Muscle layer of duodenum (tissue), 2 donors: Measurements from ENCODE around the gene NFKBIA.

Experiments
- H3K27ac ChIP-seq: one replicate; pipeline ENCODE4 v1.7.0; 2013; ENCODE audit warnings: mild to moderate bottlenecking, low read length
- H3K27me3 ChIP-seq: one replicate; pipeline ENCODE4 v1.7.0; 2013; ENCODE audit warnings: low read depth, mild to moderate bottlenecking, control low read depth, low read length
- H3K36me3 ChIP-seq, 2 donors: one replicate each; pipeline ENCODE4 v1.7.0; 2013; ENCODE audit warnings: low read length in 2 of 2, control low read depth in 1 of 2, mild to moderate bottlenecking in 1 of 2; ENCODE audit not compliant: insufficient read depth in 2 of 2, control insufficient read depth in 1 of 2
- H3K4me1 ChIP-seq, 2 donors: one replicate each; pipeline ENCODE4 v1.7.0; 2013; ENCODE audit warnings: low read length in 2 of 2, mild to moderate bottlenecking in 2 of 2, control low read depth in 1 of 2, moderate library complexity in 1 of 2; ENCODE audit not compliant: insufficient read depth in 2 of 2, control insufficient read depth in 1 of 2
- H3K4me3 ChIP-seq, 2 donors: one replicate each; pipeline ENCODE4 v1.7.0; 2013; ENCODE audit warnings: low read length in 2 of 2, low read depth in 1 of 2, mild to moderate bottlenecking in 1 of 2
- H3K9me3 ChIP-seq, 2 donors: one replicate each; pipeline ENCODE4 v1.7.0; 2013; ENCODE audit warnings: low read length in 2 of 2, control low read depth in 1 of 2, mild to moderate bottlenecking in 1 of 2; ENCODE audit not compliant: control insufficient read depth in 1 of 2
- donor health status: healthy.

NFKBIA gene

GRCh38 chr14:35406506-35407305 lies 2.2 kb upstream of the NFKBIA start:
- H3K27ac ChIP-seq, result no peak overlapping the region
- peaks cover 15 to 19% of the 10 kb centered on the region in 2 donors for H3K36me3 ChIP-seq
- H3K9me3 ChIP-seq, result no peaks in the 10 kb centered on the region
- H3K4me1 ChIP-seq, result peaks cover 20 to 29% of the 10 kb centered on the region in 2 donors
- H3K4me3 ChIP-seq, result no peak overlapping the region
- no peaks in the 10 kb centered on the region for H3K27me3 ChIP-seq

- H3K4me1 ChIP-seq, result peaks cover 25 to 35% of the 10 kb centered on the region in 2 donors
- no peaks in the 10 kb centered on the region for H3K27me3 ChIP-seq
- H3K4me3 ChIP-seq, result peak overlapping the region in 1 of 2 donors; percentile 81
- peaks cover 18 to 25% of the 10 kb centered on the region in 2 donors for H3K36me3 ChIP-seq
- peak overlapping the region; percentile 91 for H3K27ac ChIP-seq
- H3K9me3 ChIP-seq, result no peaks in the 10 kb centered on the region
These were observed 1.5 kb upstream of the NFKBIA start for GRCh38 chr14:35406090-35406489.

GRCh38 chr14:35405304-35405996 lies 901 bp upstream of the NFKBIA start:
- H3K27me3 ChIP-seq, result no peaks in the 10 kb centered on the region
- H3K27ac ChIP-seq, result peak overlapping the region; percentile 91
- H3K4me3 ChIP-seq, result peak overlapping the region; percentile 74 to 81
- H3K4me1 ChIP-seq, result peaks cover 30 to 41% of the 10 kb centered on the region in 2 donors
- peaks cover 25 to 32% of the 10 kb centered on the region in 2 donors for H3K36me3 ChIP-seq
- no peaks in the 10 kb centered on the region for H3K9me3 ChIP-seq

- peaks cover 30 to 48% of the 10 kb centered on the region in 2 donors for H3K4me1 ChIP-seq
- H3K27me3 ChIP-seq, result no peaks in the 10 kb centered on the region
- H3K4me3 ChIP-seq, result peak overlapping the region; percentile 81 to 98
- H3K27ac ChIP-seq, result peak overlapping the region; percentile 99
- peaks cover 35 to 38% of the 10 kb centered on the region in 2 donors for H3K36me3 ChIP-seq
- H3K9me3 ChIP-seq, result no peaks in the 10 kb centered on the region
These were observed 723 bp downstream of the NFKBIA start for GRCh38 chr14:35403603-35404448.

GRCh38 chr14:35403114-35403602 lies 1.4 kb downstream of the NFKBIA start:
- Histone ChIP-seq H3K4me1 (peaks cover 30 to 51% of the 10 kb centered on the region in 2 donors), H3K27me3 (no peaks in the 10 kb centered on the region), H3K36me3 (peaks cover 35 to 38% of the 10 kb centered on the region in 2 donors), H3K9me3 (no peaks in the 10 kb centered on the region), H3K27ac (peak overlapping the region; percentile 99), H3K4me3 (peak overlapping the region; percentile 81 to 98)

- peak overlapping the region; percentile 99 for H3K27ac ChIP-seq
- peak overlapping the region; percentile 81 to 98 for H3K4me3 ChIP-seq
- H3K27me3 ChIP-seq, result no peaks in the 10 kb centered on the region
- peaks cover 33 to 51% of the 10 kb centered on the region in 2 donors for H3K4me1 ChIP-seq
- peaks cover 35 to 38% of the 10 kb centered on the region in 2 donors for H3K36me3 ChIP-seq
- H3K9me3 ChIP-seq, result no peaks in the 10 kb centered on the region
These were observed 2.0 kb downstream of the NFKBIA start for GRCh38 chr14:35402323-35403113.

GRCh38 chr14:35401422-35402265 lies 2.9 kb downstream of the NFKBIA start:
- no peaks in the 10 kb centered on the region for H3K27me3 ChIP-seq
- H3K9me3 ChIP-seq, result no peaks in the 10 kb centered on the region
- H3K36me3 ChIP-seq, result peaks cover 35 to 38% of the 10 kb centered on the region in 2 donors
- H3K4me1 ChIP-seq, result peaks cover 35 to 49% of the 10 kb centered on the region in 2 donors
- H3K4me3 ChIP-seq, result peak overlapping the region; percentile 81 to 98
- H3K27ac ChIP-seq, result peak overlapping the region; percentile 99

- Histone ChIP-seq H3K36me3 (peaks cover 35 to 38% of the 10 kb centered on the region in 2 donors), H3K9me3 (no peaks in the 10 kb centered on the region), H3K27ac (peak overlapping the region; percentile 99), H3K4me1 (peaks cover 27 to 40% of the 10 kb centered on the region in 2 donors), H3K4me3 (peak overlapping the region; percentile 81 to 98), H3K27me3 (no peaks in the 10 kb centered on the region)
These were observed 3.7 kb downstream of the NFKBIA start for GRCh38 chr14:35400648-35401421.

GRCh38 chr14:35399083-35399937 lies 5.2 kb downstream of the NFKBIA start:
- Histone ChIP-seq H3K9me3 (no peaks in the 10 kb centered on the region), H3K4me1 (peaks cover 22 to 33% of the 10 kb centered on the region in 2 donors), H3K27ac (no peak overlapping the region), H3K4me3 (no peak overlapping the region), H3K27me3 (no peaks in the 10 kb centered on the region), H3K36me3 (peaks cover 35 to 38% of the 10 kb centered on the region in 2 donors)
